Esophagus mucosa (tissue), 1 donor: ENCODE results near the gene ASIC2. TPM values are rescaled to one million over a fixed set of nuclear protein-coding genes. Genes with fewer than 3 reads are reported as not detected.

ENCODE experiments used
- ATAC-seq: fragments of 200-7000 bp; cut with Tn5 transposase; one replicate; pipeline ENCODE4 v1.9.1; 2020
- total RNA-seq: library from RNA; stranded (reverse); gene quantifications from one replicate; pipeline ENCODE4 v1.2.4, GENCODE V29; 2023
- donor health status: DM: yes; HTN: yes; CAD: no.

Gene ASIC2
- total RNA-seq, 1 donor from 2014 or later, result not detected

- ATAC-seq, result no peak
Observed at GRCh38 chr17:33242375-33243124, 50.5 kb downstream of the ASIC2 start.

- no peak for ATAC-seq
Observed at GRCh38 chr17:33241390-33241789, 51.7 kb downstream of the ASIC2 start.

- no peak for ATAC-seq
Observed at GRCh38 chr17:33240362-33240761, 52.7 kb downstream of the ASIC2 start.

- ATAC-seq, result no peak
Observed at GRCh38 chr17:33239702-33240101, 53.4 kb downstream of the ASIC2 start.

GRCh38 chr17:33234930-33235685, 58.0 kb downstream of the ASIC2 start:
- ATAC-seq, result peak; percentile 94

- ATAC-seq, result no peak
Observed at GRCh38 chr17:33234233-33234632, 58.9 kb downstream of the ASIC2 start.

- no peak for ATAC-seq
Observed at GRCh38 chr17:33233811-33234177, 59.3 kb downstream of the ASIC2 start.

GRCh38 chr17:33229499-33229898, 63.6 kb downstream of the ASIC2 start:
- ATAC-seq, result no peak

GRCh38 chr17:33229028-33229427, 64.1 kb downstream of the ASIC2 start:
- no peak for ATAC-seq

- no peak for ATAC-seq
Observed at GRCh38 chr17:33228548-33228947, 64.5 kb downstream of the ASIC2 start.

GRCh38 chr17:33227911-33228310, 65.2 kb downstream of the ASIC2 start:
- ATAC-seq, result no peak

GRCh38 chr17:33225994-33226393, 67.1 kb downstream of the ASIC2 start:
- no peak for ATAC-seq

GRCh38 chr17:33225509-33225908, 67.6 kb downstream of the ASIC2 start:
- no peak for ATAC-seq

- no peak for ATAC-seq
Observed at GRCh38 chr17:33220036-33220435, 73.1 kb downstream of the ASIC2 start.

- ATAC-seq, result no peak
Observed at GRCh38 chr17:33218698-33219601, 74.1 kb downstream of the ASIC2 start.

GRCh38 chr17:33217891-33218290, 75.2 kb downstream of the ASIC2 start:
- no peak for ATAC-seq

GRCh38 chr17:33214996-33215395, 78.1 kb downstream of the ASIC2 start:
- no peak for ATAC-seq

- no peak for ATAC-seq
Observed at GRCh38 chr17:33210285-33210684, 82.8 kb downstream of the ASIC2 start.

- ATAC-seq, result no peak
Observed at GRCh38 chr17:33209671-33210070, 83.4 kb downstream of the ASIC2 start.

- no peak for ATAC-seq
Observed at GRCh38 chr17:33207231-33207630, 85.9 kb downstream of the ASIC2 start.

GRCh38 chr17:33205552-33205951, 87.5 kb downstream of the ASIC2 start:
- no peak for ATAC-seq

GRCh38 chr17:33204701-33205100, 88.4 kb downstream of the ASIC2 start:
- ATAC-seq, result no peak

- no peak for ATAC-seq
Observed at GRCh38 chr17:33204156-33204555, 88.9 kb downstream of the ASIC2 start.
